HCT116 (cell line): ENCODE measurements around the gene SEZ6L2. TPM values are rescaled to one million over a fixed set of nuclear protein-coding genes. Genes with fewer than 3 reads are reported as not detected.
A peak's percentile ranks its signal among the peaks of the same experiment; 100 is the strongest.

Experiments used
- ATAC-seq: fragments of 200-7000 bp; cut with Tn5 transposase; 2 replicates; pipeline ENCODE4 v1.9.1; 2020; ENCODE audit warnings: mild to moderate bottlenecking, moderate library complexity
- BruUV-seq: library from RNA; stranded (reverse); fragments of 400-500 nt; replicated peaks from 2 replicates; lab custom pipeline; 2021; lab: Mats Ljungman, UMichigan
- CTCF ChIA-PET: fragments of 300-600 bp; sonication (Branson Sonifier 250); formaldehyde crosslinking; loops from one replicate; lab custom pipeline; 2021; ENCODE audit warnings: antibody characterized with exemption; lab: Charles Lee
- POLR2A ChIA-PET: fragments of 300-600, 350-600 bp; sonication (Branson Sonifier 250); formaldehyde crosslinking; loops from one replicate; lab custom pipeline; 2021; ENCODE audit warnings: antibody characterized with exemption; lab: Charles Lee
- RAD21 ChIA-PET, 2 experiments: fragments of 300-600 bp; sonication (Branson Sonifier 250); formaldehyde crosslinking; loops; one replicate each; lab custom pipeline; 2023; ENCODE audit warnings: low total read pairs in 2 of 2; ENCODE audit not compliant: uncharacterized antibody in 2 of 2, unreplicated experiment in 2 of 2, low non-redundant PET in 1 of 2; lab: Charles Lee
- DNase-seq: peaks from one replicate; pipeline ENCODE4 v3.0.0-alpha.2; 2010; ENCODE audit warnings: low read depth, low spot score
- H2AFZ ChIP-seq: fragments of 200-600 bp; shearing (Covaris generic), sonication (generic); 2 replicates; pipeline ENCODE4 v1.6.1; 2017; ENCODE audit warnings: low read depth, mixed run types, mixed read lengths, antibody characterized with exemption, low read length; ENCODE audit not compliant: poor library complexity, severe bottlenecking
- H3K27ac ChIP-seq: 2 replicates; pipeline ENCODE4 v1.5.1; 2012; ENCODE audit warnings: low read depth, low read length
- H3K27me3 ChIP-seq: fragments of 200-600 bp; sonication (generic); 2 replicates; pipeline ENCODE4 v1.6.1; 2016; ENCODE audit warnings: mixed run types, low read length, mixed read lengths; ENCODE audit not compliant: insufficient read depth
- H3K36me3 ChIP-seq, 2 experiments: fragments of 200-500 bp in 1 of 2; fragments of 200-600 bp in 1 of 2; sonication (Bioruptor generic) in 1 of 2; sonication (generic) in 1 of 2; 2 replicates each; pipeline versions ENCODE4 v1.5.1 to v1.6.1; 2014 to 2016; ENCODE audit warnings: low read length in 2 of 2, inconsistent platforms in 1 of 2, mixed read lengths in 1 of 2, mixed run types in 1 of 2; ENCODE audit not compliant: insufficient read depth in 2 of 2, control insufficient read depth in 1 of 2
- H3K4me1 ChIP-seq, 2 experiments: fragments of 200-600 bp in 1 of 2; sonication (generic) in 1 of 2; 2 replicates each; pipeline versions ENCODE4 v1.5.1 to v1.6.1; 2012 to 2017; ENCODE audit warnings: low read length in 2 of 2, inconsistent platforms in 1 of 2, mild to moderate bottlenecking in 1 of 2, mixed read lengths in 1 of 2, mixed run types in 1 of 2, moderate library complexity in 1 of 2; ENCODE audit not compliant: insufficient read depth in 2 of 2, control insufficient read depth in 1 of 2
- H3K4me2 ChIP-seq: fragments of 200-600 bp; sonication (generic); 2 replicates; pipeline ENCODE4 v1.6.1; 2017; ENCODE audit warnings: mixed run types, low read length, mixed read lengths
- H3K4me3 ChIP-seq, 2 experiments: fragments of 200-600 bp in 1 of 2; sonication (generic) in 1 of 2; replicated peaks in 1 of 2; 2 replicates each; pipeline ENCODE4 v1.5.1; 2011 to 2016; ENCODE audit warnings: low read length in 2 of 2, control low read depth in 1 of 2, low read depth in 1 of 2, mild to moderate bottlenecking in 1 of 2, mixed read lengths in 1 of 2, mixed run types in 1 of 2
- H3K79me2 ChIP-seq: fragments of 200-600 bp; sonication (generic); 2 replicates; pipeline ENCODE4 v1.6.1; 2017; ENCODE audit warnings: mild to moderate bottlenecking, mixed run types, low read length, moderate library complexity, mixed read lengths; ENCODE audit not compliant: insufficient read depth
- H3K9ac ChIP-seq: fragments of 200-600 bp; sonication (generic); 2 replicates; pipeline ENCODE4 v1.6.1; 2016; ENCODE audit warnings: low read length, mixed read lengths
- H3K9me2 ChIP-seq: fragments of 200-600 bp; sonication (generic), shearing (Covaris generic); 2 replicates; pipeline ENCODE4 v1.6.1; 2017; ENCODE audit warnings: mixed run types, mild to moderate bottlenecking, moderate library complexity; ENCODE audit not compliant: insufficient read depth
- H3K9me3 ChIP-seq, 2 experiments: fragments of 200-500 bp in 1 of 2; fragments of 200-600 bp in 1 of 2; sonication (Bioruptor generic) in 1 of 2; sonication (generic) in 1 of 2; 2 replicates each; pipeline ENCODE4 v1.6.1; 2014 to 2017; ENCODE audit warnings: low read length in 2 of 2, mixed read lengths in 2 of 2, inconsistent platforms in 1 of 2, low read depth in 1 of 2, mild to moderate bottlenecking in 1 of 2, mixed run types in 1 of 2, moderate library complexity in 1 of 2; ENCODE audit not compliant: control insufficient read depth in 1 of 2, insufficient read depth in 1 of 2
- H4K20me1 ChIP-seq: fragments of 200-600 bp; sonication (generic), shearing (Covaris generic); 2 replicates; pipeline ENCODE4 v1.6.1; 2017; ENCODE audit warnings: mixed run types, mild to moderate bottlenecking, moderate library complexity; ENCODE audit not compliant: insufficient read depth
- CBX3 ChIP-seq: IDR thresholded peaks from 2 replicates; pipeline ENCODE4 v1.6.1; 2012; ENCODE audit warnings: low read depth
- CEBPB ChIP-seq: IDR thresholded peaks from 2 replicates; pipeline ENCODE4 v1.6.1; 2012; ENCODE audit warnings: low read depth
- ELF1 ChIP-seq: IDR thresholded peaks from 2 replicates; pipeline ENCODE4 v1.6.1; 2012; ENCODE audit warnings: low read depth, borderline replicate concordance
- EZH2 ChIP-seq: fragments of 200-600 bp; sonication (generic); IDR thresholded peaks from 2 replicates; pipeline ENCODE4 v1.6.1; 2017; ENCODE audit warnings: antibody characterized with exemption, mixed run types
- EZH2phosphoT487 ChIP-seq: fragments of 200-600 bp; IDR thresholded peaks from 2 replicates; pipeline ENCODE4 v1.6.1; 2018; ENCODE audit warnings: antibody characterized with exemption, borderline replicate concordance
- MAX ChIP-seq: IDR thresholded peaks from 2 replicates; pipeline ENCODE4 v1.6.1; 2012
- POLR2A ChIP-seq: IDR thresholded peaks from 2 replicates; pipeline ENCODE4 v1.7.0; 2011; ENCODE audit warnings: borderline replicate concordance; ENCODE audit not compliant: insufficient read depth, insufficient read length; ENCODE audit errors: extremely low read depth
- POLR2AphosphoS5 ChIP-seq: IDR thresholded peaks from 2 replicates; pipeline ENCODE4 v1.6.1; 2011; ENCODE audit warnings: mild to moderate bottlenecking, low read depth, low read length, moderate library complexity
- RAD21 ChIP-seq: IDR thresholded peaks from 2 replicates; pipeline ENCODE4 v1.6.1; 2012; ENCODE audit warnings: low read depth, mild to moderate bottlenecking
- REST ChIP-seq: IDR thresholded peaks from 2 replicates; pipeline ENCODE4 v1.6.1; 2012; ENCODE audit warnings: low read depth
- SIN3A ChIP-seq: IDR thresholded peaks from 2 replicates; pipeline ENCODE4 v1.6.1; 2012; ENCODE audit warnings: low read depth
- SP1 ChIP-seq: IDR thresholded peaks from 2 replicates; pipeline ENCODE4 v1.6.1; 2012; ENCODE audit warnings: low read depth
- SRF ChIP-seq: IDR thresholded peaks from 2 replicates; pipeline ENCODE4 v1.6.1; 2012; ENCODE audit warnings: low read depth
- ZBTB33 ChIP-seq: IDR thresholded peaks from 2 replicates; pipeline ENCODE4 v1.6.1; 2011; ENCODE audit warnings: mild to moderate bottlenecking, low read length, moderate library complexity; ENCODE audit not compliant: insufficient replicate concordance; ENCODE audit errors: extremely low read depth
- ZFX ChIP-seq: fragments of 450-650 bp; IDR thresholded peaks from 2 replicates; pipeline ENCODE4 v1.6.1; 2017
- ZNF274 ChIP-seq: fragments of 200-500 bp; sonication (Bioruptor generic); IDR thresholded peaks from 2 replicates; pipeline ENCODE4 v1.6.1; 2014; ENCODE audit warnings: mild to moderate bottlenecking, low read depth, low read length, inconsistent platforms
- intact Hi-C: fragments of 100-400 bp; cut with micrococcal nuclease; formaldehyde crosslinking; loops from 2 replicates; pipeline ENCODE4 v1.10.0; 2022
- total RNA-seq: library from RNA; stranded (reverse); gene quantifications from one replicate; pipeline ENCODE4 v1.2.1, GENCODE V29; 2021; ENCODE audit not compliant: unreplicated experiment

SEZ6L2 gene
- total RNA-seq, 1 experiment from 2014 or later = 49.3 TPM

- peaks cover 12 to 23% of the 10 kb centered on the region in 2 experiments for H3K4me1 ChIP-seq
- DNase-seq (no peak), ATAC-seq (no peak)
- RAD21 ChIA-PET = no interaction called here
- BruUV-seq = TSS peak; percentile 75
- CTCF ChIA-PET = interaction anchor here (0.9 to 1.6 kb wide), 2 partner anchors 16 to 17 kb away, joined by 3 read pairs; no protein-coding TSS in a partner anchor
- peak overlapping the region; percentile 60 to 92 for H3K4me3 ChIP-seq
- no peaks in the 10 kb centered on the region for H3K9me3 ChIP-seq
- H3K36me3 ChIP-seq = peaks cover 2 to 11% of the 10 kb centered on the region in 2 experiments; a peak in 3 of 4 replicates
- no peak for TF ChIP-seq EZH2
- no peak for TF ChIP-seq RAD21
- TF ChIP-seq ZBTB33 = no peak
- no peak for TF ChIP-seq SIN3A
- no peak for TF ChIP-seq CEBPB
- no peak for TF ChIP-seq ELF1
- TF ChIP-seq EZH2phosphoT487 = no peak
- TF ChIP-seq ZNF274 = no peak
- no peak for TF ChIP-seq POLR2AphosphoS5
- TF ChIP-seq REST = no peak
- TF ChIP-seq SRF = no peak
- no peak for TF ChIP-seq ZFX
- no peak for TF ChIP-seq POLR2A
- TF ChIP-seq MAX = no peak
- TF ChIP-seq CBX3 = no peak
- no peak for TF ChIP-seq SP1
- H4K20me1 ChIP-seq = no peaks in the 10 kb centered on the region
- POLR2A ChIA-PET = interaction anchor here (1.4 to 2.5 kb wide), 4 partner anchors 13 to 46 kb away, joined by 4 to 9 read pairs (median 6); partner anchors contain the start of genes ASPHD1, SEZ6L2 and TAOK2
- no peak overlapping the region for H2AFZ ChIP-seq
- H3K9ac ChIP-seq = peak overlapping the region; percentile 89
- no peaks in the 10 kb centered on the region for H3K9me2 ChIP-seq
- peaks cover 37% of the 10 kb centered on the region for H3K79me2 ChIP-seq
- H3K4me2 ChIP-seq = peak overlapping the region; percentile 99
- H3K27me3 ChIP-seq = no peaks in the 10 kb centered on the region
- H3K27ac ChIP-seq = no peak overlapping the region
- intact Hi-C loops = loop anchor here (5.0 kb wide), 1 partner anchor 45 kb away; the partner anchor contains the start of gene TAOK2
These were observed 27.9 kb upstream of the SEZ6L2 start for GRCh38 chr16:29927070-29927905.
